Measurements from ENCODE around the gene NOTO.

The NOTO gene

GRCh38 chr2:73203055-73203681 lies 794 bp downstream of the NOTO start:
- no peak for DNase-seq

- DNase-seq = no peak
Measured at GRCh38 chr2:73205611-73206010, 3.2 kb downstream of the NOTO start.

DNA sequence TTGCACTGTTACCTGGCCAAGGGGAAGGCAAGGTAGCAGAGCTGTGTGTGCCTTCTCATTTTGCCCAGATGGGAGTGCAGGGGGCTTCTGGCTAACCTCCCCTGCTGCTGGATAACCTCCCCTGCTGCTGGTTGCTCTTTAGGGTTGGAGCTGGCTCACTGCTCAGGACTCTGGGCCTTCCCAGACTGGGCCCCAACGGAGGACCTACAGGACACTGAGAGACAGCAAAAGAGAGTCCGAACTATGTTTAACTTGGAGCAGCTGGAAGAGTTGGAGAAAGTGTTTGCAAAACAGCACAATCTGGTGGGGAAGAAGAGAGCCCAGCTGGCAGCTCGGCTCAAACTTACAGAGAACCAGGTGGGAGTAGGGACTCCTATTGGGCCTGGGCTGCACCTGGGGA lies 5.9 kb downstream of the NOTO start:
- DNase-seq = no peak

GRCh38 chr2:73210019-73210418 lies 7.6 kb downstream of the NOTO start:
- DNase-seq = no peak

DNA sequence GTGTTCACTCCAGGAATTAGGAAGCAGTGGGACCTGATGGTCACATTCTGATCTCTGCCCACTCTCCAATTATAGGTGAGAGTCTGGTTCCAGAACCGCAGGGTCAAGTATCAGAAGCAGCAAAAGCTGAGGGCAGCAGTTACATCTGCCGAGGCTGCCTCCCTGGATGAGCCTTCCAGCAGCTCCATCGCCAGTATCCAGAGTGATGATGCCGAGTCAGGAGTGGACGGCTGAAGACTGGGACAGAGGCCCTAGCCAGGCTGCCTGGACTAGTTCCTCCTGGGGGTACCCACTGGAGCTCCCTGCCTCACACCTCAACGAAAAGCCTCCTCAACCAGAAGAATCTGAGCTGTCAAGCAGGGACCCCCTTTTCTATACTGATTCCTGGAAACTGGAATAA lies 8.3 kb downstream of the NOTO start:
- no peak for DNase-seq

- no peak for DNase-seq
Measured at GRCh38 chr2:73212098-73212447, 9.7 kb downstream of the NOTO start.

GRCh38 chr2:73212448-73213176 lies 10.2 kb downstream of the NOTO start:
- DNase-seq = peak; percentile 65 to 74

- DNase-seq = peak; percentile 92 to 93
Measured at GRCh38 chr2:73214120-73215035, 12.0 kb downstream of the NOTO start, which contains the start of gene SMYD5. TSS of gene SMYD5 (plus strand) at chr2:73214245. CDS start at chr2:73214267, 22 bp downstream.

- DNase-seq = no peak
Measured at GRCh38 chr2:73215254-73215653, 12.9 kb downstream of the NOTO start.

DNA sequence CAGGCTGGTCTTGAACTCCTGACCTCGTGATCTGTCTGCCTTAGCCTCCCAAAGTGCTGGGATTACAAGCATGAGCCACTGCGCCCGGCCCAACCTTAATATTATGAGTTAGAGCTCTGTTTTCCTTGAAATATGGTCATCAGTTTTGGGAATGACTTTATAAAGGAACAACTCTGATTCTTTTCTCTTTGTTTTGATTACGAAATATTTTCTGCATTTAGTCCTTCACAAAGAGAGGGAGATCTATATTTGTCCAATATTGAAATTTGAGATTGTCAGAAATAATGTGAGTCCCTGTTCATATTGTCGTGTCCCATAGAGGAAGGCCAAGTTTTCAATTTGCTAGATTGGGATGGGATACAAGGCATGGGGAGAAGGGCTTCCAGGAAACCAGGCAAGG lies 14.8 kb downstream of the NOTO start:
- DNase-seq = no peak

GRCh38 chr2:73217826-73218225 lies 15.5 kb downstream of the NOTO start:
- DNase-seq = no peak

GRCh38 chr2:73218298-73218697 lies 15.9 kb downstream of the NOTO start:
- no peak for DNase-seq

- DNase-seq = no peak
Measured at GRCh38 chr2:73223821-73224220, 21.4 kb downstream of the NOTO start.

- no peak for DNase-seq
Measured at GRCh38 chr2:73225513-73226360, 23.4 kb downstream of the NOTO start.

DNA sequence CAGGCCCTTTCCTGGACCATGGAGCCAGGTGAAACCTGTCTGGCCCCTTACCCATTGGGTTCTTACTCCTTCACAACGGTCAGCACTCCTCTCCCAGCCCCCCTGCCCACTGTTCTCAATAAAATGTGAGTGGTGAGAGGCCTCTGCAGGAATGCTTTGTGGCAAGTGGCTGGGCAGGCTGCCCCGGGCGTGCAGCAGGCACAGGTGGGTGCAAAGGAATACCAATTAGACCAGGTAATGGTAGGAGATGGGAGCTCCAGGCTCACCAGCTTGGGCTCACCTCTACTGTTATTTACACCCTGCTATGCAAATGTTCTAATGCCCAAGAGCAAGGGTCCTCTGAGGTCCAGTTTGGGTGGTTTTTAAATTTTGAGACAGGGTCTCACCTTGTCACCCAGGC lies 24.7 kb downstream of the NOTO start:
- DNase-seq = no peak

DNA sequence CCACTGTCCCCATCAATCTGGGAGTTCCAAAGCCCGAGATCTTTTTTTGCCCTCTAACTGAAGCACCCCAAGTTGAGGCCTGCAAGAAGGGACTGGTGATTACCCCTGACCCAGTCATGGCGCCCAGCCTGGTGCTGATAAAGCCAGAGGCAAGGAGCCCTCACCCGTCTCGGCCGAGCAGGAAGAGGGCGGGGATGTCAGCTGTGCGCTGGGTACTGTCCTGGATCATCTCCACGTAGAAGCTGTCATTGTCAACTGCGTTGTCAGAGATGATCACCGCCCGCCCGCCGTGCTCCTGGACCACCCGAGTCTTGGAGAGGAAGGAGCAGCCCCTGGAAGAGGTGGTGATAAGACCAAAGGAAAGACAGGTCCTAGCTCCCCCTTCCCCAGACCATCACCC lies 26.3 kb downstream of the NOTO start:
- DNase-seq = no peak

DNA sequence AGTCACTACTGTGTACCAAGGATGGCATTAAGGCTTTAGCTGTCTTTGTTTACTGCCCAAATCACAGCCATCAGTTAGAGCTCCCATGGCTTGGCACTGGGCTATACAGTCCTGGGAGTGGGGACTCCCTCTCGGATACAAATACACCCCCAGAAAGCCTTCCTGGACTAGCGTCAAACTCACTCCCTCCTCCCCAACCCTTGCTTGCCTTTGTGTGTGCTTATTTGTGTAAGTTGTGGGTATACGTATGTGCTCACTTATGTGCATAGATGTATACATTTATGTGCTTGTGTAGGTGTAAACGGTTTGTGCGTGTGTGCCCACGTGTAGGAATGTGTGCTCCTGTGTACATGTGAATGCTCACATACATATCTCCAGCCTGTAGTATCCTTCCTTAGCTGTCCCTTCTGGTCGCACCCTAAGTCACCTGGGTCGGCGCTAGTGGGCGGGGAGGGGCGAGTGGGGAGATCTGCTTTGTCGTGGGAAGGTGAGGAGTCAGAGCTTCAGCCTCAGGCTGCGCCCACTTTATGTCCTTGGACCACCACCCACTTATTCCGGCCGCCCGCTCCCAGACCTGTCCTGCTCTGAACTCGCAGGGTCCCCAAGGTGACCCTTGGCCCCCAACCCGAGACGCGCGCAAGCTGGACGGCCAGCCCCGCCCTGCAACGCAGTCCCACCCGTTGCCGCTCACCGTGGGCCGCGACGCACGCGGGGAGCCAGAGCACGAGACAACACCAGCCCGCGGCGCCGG lies 30.2 kb downstream of the NOTO start:
- no peak for DNase-seq

GRCh38 chr2:73233154-73233931 lies 31.0 kb downstream of the NOTO start, which contains the start of gene PRADC1:
TSS of gene PRADC1 (minus strand) at chr2:73233239. CDS start at chr2:73233160, 79 bp downstream.
- peak; percentile 89 to 91 for DNase-seq

DNA sequence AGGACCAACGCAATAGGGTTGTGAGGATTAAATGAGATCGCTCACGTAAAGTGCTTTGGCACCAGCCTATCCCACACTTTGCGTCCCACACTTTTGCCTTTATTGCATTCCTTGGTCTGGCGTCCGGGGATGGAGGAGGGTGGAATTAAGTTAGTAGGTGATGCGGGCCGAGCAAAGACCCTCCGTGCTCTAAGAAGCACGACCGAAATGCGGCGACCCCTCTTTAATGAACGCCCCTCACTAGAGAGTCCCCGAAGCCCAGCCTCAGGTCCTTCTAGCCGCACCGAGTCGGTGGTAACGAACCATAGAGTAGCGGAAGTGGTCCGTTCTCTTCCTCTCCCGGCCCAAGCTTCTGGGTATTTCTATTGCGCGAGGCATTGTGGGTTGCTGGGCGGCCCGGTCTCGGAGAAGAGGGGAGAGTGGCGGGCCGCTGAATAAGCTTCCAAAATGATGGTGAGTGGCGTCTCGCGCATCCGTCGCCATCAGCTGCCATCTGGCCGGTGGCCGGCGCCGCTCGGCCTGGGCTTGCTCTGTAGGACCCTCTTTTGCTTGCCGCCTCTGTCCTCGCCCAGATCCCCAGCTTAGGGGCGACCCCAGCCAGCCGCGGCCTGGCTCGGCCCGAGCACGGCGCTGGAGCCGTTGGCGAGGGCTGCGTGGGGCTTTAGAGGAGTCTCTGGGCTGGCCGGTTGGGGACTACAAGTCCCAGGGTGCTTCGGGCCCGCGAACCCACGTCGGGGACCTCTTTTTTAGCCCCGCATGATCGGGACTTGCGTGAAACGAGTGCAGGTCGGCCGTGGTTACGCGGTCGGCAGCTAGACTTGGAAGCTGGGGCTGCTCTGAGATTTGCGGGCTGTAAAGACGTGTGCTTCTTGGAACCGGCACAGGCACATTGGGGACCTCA lies 31.8 kb downstream of the NOTO start, which contains the start of gene CCT7:
Gene CCT7 (plus strand): TSS at position 377 of the 901 bp plus-strand sequence. CDS start 71 bp downstream, at position 448.
- DNase-seq = peak; percentile 80 to 84

Measured in activated CD4-positive, alpha-beta T cell treated with anti-CD3 and anti-CD28 coated beads, Interleukin-2, amount 50 U/mL, for 4 hours (primary cell).